ENCODE results near the gene MRTFA.

- no peak for TF ChIP-seq CTCF (IDR thresholded peaks at IDR 0.05)
- TF ChIP-seq ZFX (IDR thresholded peaks at IDR 0.05; ENCODE audit: borderline replicate concordance), result no peak
These were observed 137.9 kb downstream of the MRTFA start for GRCh38 chr22:40498420-40499208.

All from 22Rv1 (cell line).